H1 (cell line): ENCODE results near the gene ZNF462. TPM values are rescaled to one million over a fixed set of nuclear protein-coding genes. Genes with fewer than 3 reads are reported as not detected.

Experiments used
- ATF3 ChIP-seq: IDR thresholded peaks from 2 replicates; pipeline ENCODE4 v1.6.1; 2011; ENCODE audit warnings: low read depth, mild to moderate bottlenecking, low read length; ENCODE audit not compliant: insufficient read depth
- CHD7 ChIP-seq: fragments of 300-600 bp; sonication (generic); IDR thresholded peaks from 2 replicates; pipeline ENCODE4 v1.7.1; 2012; ENCODE audit warnings: low read length, moderate library complexity, mild to moderate bottlenecking, inconsistent platforms; ENCODE audit not compliant: insufficient replicate concordance
- EGR1 ChIP-seq: IDR thresholded peaks from 2 replicates; pipeline ENCODE4 v1.6.1; 2011; ENCODE audit warnings: low read depth, low read length, borderline replicate concordance
- EP300 ChIP-seq, 2 experiments: IDR thresholded peaks; 1 replicate in 1 of 2; 2 replicates in 1 of 2; pipeline ENCODE4 v1.6.1; 2011 to 2012; ENCODE audit warnings: low read depth in 2 of 2, low read length in 2 of 2, mild to moderate bottlenecking in 2 of 2, borderline replicate concordance in 1 of 2, inconsistent platforms in 1 of 2, moderate library complexity in 1 of 2
- FOSL1 ChIP-seq: IDR thresholded peaks from 2 replicates; pipeline ENCODE4 v1.6.1; 2011; ENCODE audit warnings: mild to moderate bottlenecking, low read depth, low read length, moderate library complexity; ENCODE audit not compliant: insufficient read depth
- MAFK ChIP-seq: IDR thresholded peaks from 2 replicates; pipeline ENCODE4 v1.6.1; 2012; ENCODE audit warnings: low read depth, mild to moderate bottlenecking, improper control_type of control experiment, low read length
- NANOG ChIP-seq: IDR thresholded peaks from 2 replicates; pipeline ENCODE4 v1.6.1; 2011; ENCODE audit warnings: low read length, low read depth, mild to moderate bottlenecking, inconsistent platforms; ENCODE audit not compliant: insufficient read depth, poor library complexity, severe bottlenecking
- POU5F1 ChIP-seq: IDR thresholded peaks from 2 replicates; pipeline ENCODE4 v1.6.1; 2011; ENCODE audit warnings: low read depth, mild to moderate bottlenecking, low read length, moderate library complexity
- SIX5 ChIP-seq: IDR thresholded peaks from 2 replicates; pipeline ENCODE4 v1.6.1; 2011; ENCODE audit warnings: mild to moderate bottlenecking, low read depth, low read length
- SRF ChIP-seq: IDR thresholded peaks from 2 replicates; pipeline ENCODE4 v1.6.1; 2011; ENCODE audit warnings: mild to moderate bottlenecking, low read depth, low read length, moderate library complexity
- SUZ12 ChIP-seq: fragments of 200-600 bp; sonication (generic); IDR thresholded peaks from 2 replicates; pipeline ENCODE4 v1.6.1; 2012; ENCODE audit warnings: mild to moderate bottlenecking, inconsistent platforms, low read length, moderate library complexity, mixed read lengths
- polyA plus RNA-seq, 7 experiments: library from polyadenylated mRNA; depleted of rRNA in 3 of 7; stranded (reverse) in 5 of 7; unstranded in 2 of 7; fragments of >200 nt in 5 of 7; fragments of 200-250 nt in 2 of 7; gene quantifications; 1 replicate in 5 of 7; 2 replicates in 1 of 7; 4 replicates in 1 of 7; pipeline versions ENCODE4 v1.2.1 to v1.2.3, GENCODE V29; 2011 to 2013; ENCODE audit warnings: missing spikeins in 2 of 7, mixed read lengths in 2 of 7
- total RNA-seq: library from RNA; stranded (reverse); fragmentation: NEBNext Ultra II Directional; extraction: Animal tissue kit (Norgen Biotek cat#: 25700); gene quantifications from 2 replicates; pipeline ENCODE4 v1.2.1, GENCODE V29; 2021

ZNF462 gene
- total and polyA plus RNA-seq, 2 of the 8 experiments (the other 6 are each of a cell fraction or from before 2014, with no cell fraction given), result 30.0 to 163 TPM

- no peak for TF ChIP-seq CHD7
- no peak for TF ChIP-seq NANOG
- TF ChIP-seq FOSL1, result no peak
- no peak for TF ChIP-seq POU5F1
- TF ChIP-seq MAFK, result no peak
- no peak for TF ChIP-seq EP300 (IDR thresholded peaks at IDR 0.05; ENCODE audit: borderline replicate concordance in 1 of 2, low read depth in 2 of 2, low read length in 2 of 2)
- no peak for TF ChIP-seq SUZ12
- no peak for TF ChIP-seq EGR1
- TF ChIP-seq SIX5, result no peak
- no peak for TF ChIP-seq SRF
- no peak for TF ChIP-seq ATF3
These were observed 131.5 kb downstream of the ZNF462 start (continued) for GRCh38 chr9:106994463-106994862.
